Nephron progenitor cell (in vitro differentiated cells): ENCODE data around the gene WFIKKN1.

Experiments
- DNase-seq: peaks from one replicate; pipeline ENCODE4 v3.0.0; 2021
- H3K27ac Mint-ChIP-seq: 2 replicates; pipeline ENCODE4 v1.8.0; 2021; ENCODE audit warnings: mild to moderate bottlenecking, moderate library complexity, mixed read lengths
- H3K27me3 Mint-ChIP-seq: 2 replicates; pipeline ENCODE4 v1.8.0; 2021; ENCODE audit warnings: mild to moderate bottlenecking, low read depth, mixed read lengths; ENCODE audit not compliant: poor library complexity
- H3K36me3 Mint-ChIP-seq: 2 replicates; pipeline ENCODE4 v1.8.0; 2021; ENCODE audit warnings: low read depth, mixed read lengths
- H3K4me1 Mint-ChIP-seq: 2 replicates; pipeline ENCODE4 v1.8.0; 2021; ENCODE audit warnings: mixed read lengths
- H3K4me3 Mint-ChIP-seq: 2 replicates; pipeline ENCODE4 v1.8.0; 2021; ENCODE audit warnings: mild to moderate bottlenecking, moderate library complexity, mixed read lengths
- H3K9me3 Mint-ChIP-seq: 2 replicates; pipeline ENCODE4 v1.8.0; 2021; ENCODE audit warnings: mild to moderate bottlenecking, moderate library complexity, mixed read lengths
- CTCF ChIP-seq: fragments of 200-600 bp; sonication (generic); IDR thresholded peaks from 2 replicates; pipeline ENCODE4 v1.5.0; 2021; ENCODE audit warnings: antibody characterized with exemption

WFIKKN1 gene

DNA sequence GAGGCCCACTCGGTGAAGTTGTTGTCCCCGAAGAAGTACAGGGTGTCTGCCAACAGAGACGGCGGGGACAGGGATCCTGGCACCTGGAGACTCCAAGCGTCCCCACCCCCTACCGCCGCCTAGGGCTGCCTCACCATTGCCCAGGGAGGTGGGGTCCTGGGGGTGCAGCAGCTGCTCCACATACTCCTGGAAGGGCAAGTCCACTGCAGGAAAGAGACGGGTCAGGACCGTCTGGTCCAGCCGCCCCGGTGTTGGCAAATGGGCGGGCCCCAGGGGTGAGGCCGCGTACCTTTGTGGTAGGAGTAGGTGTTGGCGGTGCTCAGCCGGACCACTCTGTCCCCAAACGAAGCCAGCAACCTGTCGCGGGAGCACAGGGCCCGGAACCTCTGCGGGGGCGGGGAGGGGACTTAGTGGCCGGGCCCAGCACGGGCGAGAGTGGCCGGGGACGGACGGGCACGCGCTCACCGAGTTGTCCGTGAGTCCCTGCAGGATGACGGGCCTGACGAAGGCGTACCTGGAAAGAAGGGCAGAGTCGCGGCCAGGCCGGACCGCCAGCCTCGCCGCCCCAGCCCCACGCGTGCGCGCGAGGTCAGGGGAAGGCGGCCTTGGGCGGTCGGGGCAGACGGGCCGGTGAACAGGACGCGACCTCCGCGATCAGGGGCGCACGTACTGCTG is 52.7 kb downstream of the WFIKKN1 start:
- Mint-ChIP-seq H3K27ac (no peak overlapping the region), H3K36me3 (peaks cover 19% of the 10 kb centered on the region), H3K4me1 (peaks cover 41% of the 10 kb centered on the region), H3K4me3 (peak overlapping the region; percentile 78), H3K9me3 (no peaks in the 10 kb centered on the region), H3K27me3 (peaks cover 3% of the 10 kb centered on the region)
- TF ChIP-seq CTCF: no peak
- no peak for DNase-seq
